Retinal pigment epithelial cell (primary cell): ENCODE results near the gene INPP4B.

ENCODE experiments used
- DNase-seq: peaks from one replicate; pipeline ENCODE4 v3.0.0-alpha.2; 2010; ENCODE audit warnings: low read depth
- H3K4me3 ChIP-seq: 2 replicates; pipeline ENCODE4 v1.5.1; 2011; ENCODE audit warnings: mild to moderate bottlenecking, low read length, control low read depth, moderate library complexity
- TF ChIP-seq, protein P1 (sequence below): conservative IDR thresholded peaks from 2 replicates; pipeline ENCODE4 v1.5.1; 2011; ENCODE audit warnings: low read depth, low read length, control low read depth, inconsistent platforms

The INPP4B gene

DNA sequence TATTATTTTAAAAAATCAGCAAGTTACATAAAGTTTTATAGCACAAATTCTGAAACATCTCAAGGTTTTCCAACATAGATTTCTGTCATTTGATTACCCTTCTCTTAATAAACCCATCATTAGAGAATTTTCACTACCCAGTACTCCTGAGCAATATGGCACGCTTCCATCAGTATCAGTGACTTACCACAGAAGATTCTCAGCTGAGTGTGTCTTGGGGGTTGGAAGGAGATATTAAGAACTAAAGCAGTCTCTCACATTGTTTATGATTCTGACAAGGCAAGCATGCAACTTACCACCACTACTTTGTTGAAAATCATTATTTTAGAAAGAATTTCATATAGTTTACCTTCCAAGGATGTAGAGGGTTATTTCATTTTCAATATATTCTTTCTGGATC, 67.7 kb downstream of the INPP4B start:
- no peak overlapping the region for H3K4me3 ChIP-seq
- TF ChIP-seq, protein P1, sequence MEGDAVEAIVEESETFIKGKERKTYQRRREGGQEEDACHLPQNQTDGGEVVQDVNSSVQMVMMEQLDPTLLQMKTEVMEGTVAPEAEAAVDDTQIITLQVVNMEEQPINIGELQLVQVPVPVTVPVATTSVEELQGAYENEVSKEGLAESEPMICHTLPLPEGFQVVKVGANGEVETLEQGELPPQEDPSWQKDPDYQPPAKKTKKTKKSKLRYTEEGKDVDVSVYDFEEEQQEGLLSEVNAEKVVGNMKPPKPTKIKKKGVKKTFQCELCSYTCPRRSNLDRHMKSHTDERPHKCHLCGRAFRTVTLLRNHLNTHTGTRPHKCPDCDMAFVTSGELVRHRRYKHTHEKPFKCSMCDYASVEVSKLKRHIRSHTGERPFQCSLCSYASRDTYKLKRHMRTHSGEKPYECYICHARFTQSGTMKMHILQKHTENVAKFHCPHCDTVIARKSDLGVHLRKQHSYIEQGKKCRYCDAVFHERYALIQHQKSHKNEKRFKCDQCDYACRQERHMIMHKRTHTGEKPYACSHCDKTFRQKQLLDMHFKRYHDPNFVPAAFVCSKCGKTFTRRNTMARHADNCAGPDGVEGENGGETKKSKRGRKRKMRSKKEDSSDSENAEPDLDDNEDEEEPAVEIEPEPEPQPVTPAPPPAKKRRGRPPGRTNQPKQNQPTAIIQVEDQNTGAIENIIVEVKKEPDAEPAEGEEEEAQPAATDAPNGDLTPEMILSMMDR: no peak
- DNase-seq: no peak

DNA sequence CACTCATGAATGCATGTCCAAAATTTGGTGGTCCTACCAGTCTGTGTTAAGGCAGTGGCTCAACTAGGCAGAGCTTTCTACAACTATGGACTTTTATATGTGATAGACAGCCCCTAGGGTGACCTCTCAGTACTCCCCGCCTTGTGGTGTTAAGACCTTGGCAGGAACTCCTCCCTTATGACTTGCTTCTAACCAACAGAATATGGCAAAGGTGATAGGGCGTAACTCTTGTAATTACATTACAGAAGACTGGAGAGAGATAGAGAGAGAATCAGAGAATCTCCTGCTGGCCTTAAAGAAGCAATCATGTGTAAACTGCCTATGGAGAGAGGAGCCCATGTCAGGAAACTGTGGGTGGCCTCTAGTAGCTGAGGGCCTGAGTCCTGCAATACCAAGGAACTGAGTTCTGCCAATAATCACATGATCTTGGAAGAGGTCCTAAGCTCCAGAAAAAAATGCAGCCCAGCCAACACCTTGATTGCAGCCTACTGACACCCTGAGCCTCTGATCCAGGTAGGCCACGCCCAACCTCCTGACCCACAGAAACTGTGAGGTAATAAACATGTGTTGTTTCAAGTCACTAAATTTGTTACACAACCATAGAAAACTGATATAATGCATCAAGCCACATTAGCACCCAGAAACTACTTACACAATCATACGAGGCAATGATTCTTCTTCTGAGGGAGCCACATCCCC, 68.9 kb downstream of the INPP4B start:
- TF ChIP-seq, protein P1: no peak
- no peak overlapping the region for H3K4me3 ChIP-seq
- no peak for DNase-seq

DNA sequence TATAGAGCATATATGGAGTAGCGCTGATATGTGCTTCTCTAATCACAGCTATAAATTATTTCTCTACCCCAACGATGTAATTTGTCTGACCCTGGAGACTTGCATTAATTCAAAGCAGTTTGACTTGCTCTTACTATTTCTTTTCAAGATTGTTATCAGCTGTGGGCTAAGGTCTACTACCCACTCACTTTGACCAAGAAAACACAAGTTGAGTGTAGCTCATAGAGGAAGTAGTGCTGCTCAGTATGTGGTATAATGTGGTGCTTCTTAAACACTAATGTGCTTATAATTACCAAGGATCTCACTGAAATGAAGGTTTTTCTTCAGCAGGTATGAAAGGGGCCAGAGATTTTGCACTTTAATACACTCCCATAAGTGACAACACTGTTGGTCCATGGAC, 70.1 kb downstream of the INPP4B start:
- no peak for DNase-seq
- TF ChIP-seq, protein P1: no peak
- H3K4me3 ChIP-seq: no peak overlapping the region

DNA sequence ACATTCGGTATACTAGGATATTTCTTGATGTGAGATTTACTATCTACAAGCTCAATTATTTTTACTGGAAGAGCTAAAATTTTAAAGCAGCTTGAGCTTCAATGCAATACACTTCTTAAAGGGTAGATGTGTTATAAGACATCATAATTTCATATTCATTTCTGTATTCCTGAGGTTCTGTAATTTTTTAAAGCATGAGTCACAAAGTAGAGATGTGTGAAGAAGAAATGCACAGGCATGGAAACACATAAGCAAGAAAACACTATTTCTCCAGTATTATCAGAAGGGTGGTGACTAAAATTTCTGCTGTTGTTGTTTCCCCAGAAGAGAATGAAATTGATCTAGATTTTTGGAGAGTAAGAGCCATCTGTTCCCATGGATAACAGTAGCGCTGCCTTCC, 72.6 kb downstream of the INPP4B start:
- no peak overlapping the region for H3K4me3 ChIP-seq
- TF ChIP-seq, protein P1: no peak

DNA sequence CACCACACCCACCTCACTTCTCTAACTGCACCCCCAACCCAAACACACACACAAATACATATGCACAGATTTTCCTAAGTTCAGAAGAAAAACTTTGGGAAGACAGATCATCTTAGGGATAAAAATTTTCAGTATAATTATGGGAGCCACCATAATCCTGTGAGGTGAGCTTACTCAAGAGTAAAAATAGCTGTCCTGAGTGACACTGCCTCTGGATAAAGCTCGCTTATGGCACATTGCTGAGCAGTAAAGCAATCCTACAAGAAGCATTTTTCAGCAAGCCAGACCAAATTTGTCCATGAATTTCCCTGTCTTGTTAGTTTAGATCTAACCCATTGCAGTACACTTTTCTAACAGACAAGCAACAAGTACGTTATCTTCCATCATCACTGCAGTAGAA, 83.8 kb downstream of the INPP4B start:
- no peak for DNase-seq
- H3K4me3 ChIP-seq: no peak overlapping the region
- TF ChIP-seq, protein P1: no peak

More for the DNA sequence above, 72.6 kb downstream of the INPP4B start:
- no peak for DNase-seq

DNA sequence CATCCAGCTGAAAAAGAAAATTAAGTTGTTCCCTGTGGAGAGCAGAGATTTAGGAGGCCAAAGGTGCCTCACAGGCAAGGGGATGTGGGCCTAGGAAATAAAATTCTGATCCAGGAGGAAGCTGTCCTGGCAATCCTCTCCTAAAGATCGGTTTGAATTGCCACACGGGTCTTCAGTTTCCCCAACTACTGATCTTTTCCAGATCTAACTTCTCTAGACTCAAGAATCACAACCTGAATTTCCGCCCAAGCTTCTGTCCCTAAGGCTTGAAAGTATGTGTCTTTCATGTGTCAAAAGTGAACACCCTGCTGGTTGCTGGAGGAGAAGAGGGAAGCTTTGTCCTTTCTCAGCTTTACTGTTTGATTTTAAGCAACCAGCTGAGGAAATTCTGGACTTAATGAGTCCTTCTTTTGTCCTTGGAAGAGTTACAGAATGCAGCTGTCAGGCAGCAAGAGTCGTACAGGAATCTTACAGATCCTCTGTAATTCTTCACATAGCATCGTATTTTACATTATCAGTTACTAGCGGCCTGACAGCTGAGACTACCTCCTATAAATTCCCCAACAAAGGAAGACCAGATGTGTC, 93.8 kb downstream of the INPP4B start:
- DNase-seq: no peak
- H3K4me3 ChIP-seq: no peak overlapping the region
- TF ChIP-seq, protein P1: no peak

DNA sequence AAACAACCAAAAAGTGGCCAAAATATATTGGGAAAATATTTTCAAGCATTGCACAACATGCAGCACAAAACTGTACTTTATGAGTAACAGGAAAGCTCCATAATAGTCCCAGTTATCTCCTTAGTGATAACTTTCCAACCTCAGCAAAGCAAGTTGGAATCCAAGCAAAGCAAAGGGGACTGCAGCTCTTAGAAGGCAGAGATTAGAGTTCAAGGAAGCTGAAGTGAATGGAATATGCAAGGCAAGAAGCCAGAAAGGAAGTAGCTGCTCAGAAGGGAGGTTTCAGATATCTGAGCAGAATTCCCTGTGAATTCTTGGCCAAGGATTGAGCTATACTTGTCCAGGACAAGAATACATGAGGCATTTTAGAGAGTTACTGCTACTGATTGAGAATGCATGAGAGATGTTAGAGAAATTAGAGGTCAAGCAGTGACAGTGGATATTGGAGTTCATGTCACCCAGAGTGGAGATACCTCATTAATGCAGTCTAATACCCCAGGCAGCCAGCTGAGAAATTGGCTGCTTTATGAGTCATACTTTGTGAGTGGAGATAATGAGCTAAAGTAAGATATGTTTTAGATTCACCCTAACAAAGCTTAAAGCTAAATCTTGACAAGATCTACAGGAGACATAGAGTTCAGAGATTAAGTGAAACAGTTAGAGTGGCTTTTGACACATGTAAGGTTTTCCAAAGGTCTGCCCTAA, 102.8 kb downstream of the INPP4B start:
- TF ChIP-seq, protein P1: no peak
- H3K4me3 ChIP-seq: no peak overlapping the region
- DNase-seq: peak; percentile 40
